Progenitor cell of endocrine pancreas (in vitro differentiated cells): ENCODE measurements around the gene PIP5K1C. TPM values are rescaled to one million over a fixed set of nuclear protein-coding genes. Genes with fewer than 3 reads are reported as not detected.
"Not testable (repeated sequence)": the region's sequence is repeated elsewhere in the genome, so short reads cannot be mapped to it uniquely, and the experiment has no call there.

Source experiments
- DNase-seq: peaks from one replicate; pipeline ENCODE4 v3.0.0; 2021; ENCODE audit warnings: low spot score; ENCODE audit not compliant: unreplicated experiment
- H3K27ac Mint-ChIP-seq: 2 replicates; pipeline ENCODE4 v1.8.0; 2021; ENCODE audit warnings: mild to moderate bottlenecking, moderate library complexity, mixed read lengths
- H3K27me3 Mint-ChIP-seq: 2 replicates; pipeline ENCODE4 v1.8.0; 2021; ENCODE audit warnings: mixed read lengths
- H3K36me3 Mint-ChIP-seq: 2 replicates; pipeline ENCODE4 v1.8.0; 2022; ENCODE audit warnings: mixed read lengths; ENCODE audit not compliant: insufficient read depth
- H3K4me1 Mint-ChIP-seq: 2 replicates; pipeline ENCODE4 v1.8.0; 2021; ENCODE audit warnings: low read depth, mixed read lengths
- H3K4me3 Mint-ChIP-seq: 2 replicates; pipeline ENCODE4 v1.8.0; 2021; ENCODE audit warnings: low read depth, mild to moderate bottlenecking, moderate library complexity, mixed read lengths
- H3K9me3 Mint-ChIP-seq: 2 replicates; pipeline ENCODE4 v1.8.0; 2021; ENCODE audit warnings: low read depth, mixed read lengths
- CTCF ChIP-seq: fragments of 200-600 bp; sonication (generic); IDR thresholded peaks from one replicate; pipeline ENCODE4 v1.5.0; 2021; ENCODE audit warnings: antibody characterized with exemption, mild to moderate bottlenecking; ENCODE audit not compliant: unreplicated experiment
- total RNA-seq: library from RNA; stranded (reverse); gene quantifications from 2 replicates; pipeline ENCODE4 v1.2.1, GENCODE V29; 2021

Gene PIP5K1C
- total RNA-seq, 1 donor from 2014 or later = 51.7 TPM

DNA sequence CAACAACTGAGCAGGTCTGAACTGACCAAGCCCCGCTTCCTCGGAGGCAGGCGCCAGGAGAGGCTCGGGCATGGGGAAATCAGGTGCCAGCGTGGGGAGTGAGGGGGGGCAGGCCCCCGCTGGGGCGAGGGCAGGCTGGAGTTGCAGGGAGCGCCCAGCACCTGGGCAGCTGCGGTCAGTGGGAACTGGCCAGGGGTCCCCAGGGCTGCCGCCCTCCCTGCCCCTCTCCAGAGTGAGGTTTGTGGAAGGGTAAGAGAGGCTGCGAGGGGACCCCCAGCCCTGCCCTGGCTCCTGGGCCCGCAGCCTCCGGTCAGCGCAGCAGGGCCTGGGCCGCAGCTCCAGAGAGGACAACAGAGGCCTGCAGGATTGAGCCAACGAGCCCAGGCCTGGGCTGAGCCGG, 32.5 kb downstream of the PIP5K1C start:
- Mint-ChIP-seq H3K4me1 (peaks cover 2% of the 10 kb centered on the region), H3K4me3 (no peak overlapping the region), H3K9me3 (no peaks in the 10 kb centered on the region), H3K27me3 (no peaks in the 10 kb centered on the region), H3K27ac (no peak overlapping the region), H3K36me3 (peaks cover 6% of the 10 kb centered on the region)
- TF ChIP-seq CTCF = no peak
- no peak for DNase-seq

DNA sequence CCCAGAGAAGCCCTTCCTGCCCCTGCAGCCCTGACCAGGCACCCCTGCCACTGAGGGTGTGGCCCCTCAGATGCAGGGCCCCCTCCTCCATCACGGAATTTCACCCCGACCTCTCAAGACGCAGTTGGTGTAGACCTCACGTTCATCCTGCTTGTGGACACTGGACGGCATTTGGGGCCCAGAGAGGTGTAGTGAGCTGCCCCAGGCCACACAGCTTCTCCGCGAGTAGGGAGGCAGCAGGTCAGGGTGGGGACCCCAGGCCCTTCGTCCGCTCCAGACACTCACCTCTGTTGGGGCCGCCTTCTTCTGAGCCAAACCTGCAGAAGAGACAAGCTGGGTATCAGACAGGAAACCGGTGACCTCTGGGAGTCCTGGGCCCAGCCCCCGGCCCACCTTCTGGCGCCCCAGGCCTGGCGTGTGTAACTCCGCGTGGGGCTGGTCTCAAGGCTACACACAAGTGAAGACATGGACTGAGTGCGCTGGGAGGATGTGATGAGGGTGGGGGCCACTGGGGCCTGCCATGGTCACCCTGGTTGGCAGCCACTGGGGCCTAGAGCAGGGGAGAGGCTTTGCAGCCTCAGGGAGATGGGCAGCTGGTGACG, 33.1 kb downstream of the PIP5K1C start:
- TF ChIP-seq CTCF = no peak
- Mint-ChIP-seq H3K27me3 (no peaks in the 10 kb centered on the region), H3K4me3 (no peak overlapping the region), H3K9me3 (no peaks in the 10 kb centered on the region), H3K36me3 (peaks cover 6% of the 10 kb centered on the region), H3K4me1 (peaks cover 2% of the 10 kb centered on the region), H3K27ac (peak overlapping the region; percentile 49)
- DNase-seq = no peak

DNA sequence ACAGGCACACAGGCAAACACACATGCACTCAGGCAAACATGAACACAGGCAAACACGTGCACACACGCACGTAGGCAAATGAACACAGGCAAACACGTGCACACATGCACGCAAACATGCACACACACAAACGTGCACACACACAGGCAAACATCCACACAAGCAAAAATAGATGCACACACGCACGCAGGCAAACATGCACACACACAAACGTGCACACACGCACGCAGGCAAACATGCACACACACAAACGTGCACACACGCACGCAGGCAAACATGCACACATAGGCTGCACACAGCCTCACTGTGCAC, 33.8 kb downstream of the PIP5K1C start:
- not testable (repeated sequence) for H3K27ac Mint-ChIP-seq, H3K9me3 Mint-ChIP-seq, H3K4me1 Mint-ChIP-seq, DNase-seq, H3K4me3 Mint-ChIP-seq, H3K36me3 Mint-ChIP-seq, H3K27me3 Mint-ChIP-seq

DNA sequence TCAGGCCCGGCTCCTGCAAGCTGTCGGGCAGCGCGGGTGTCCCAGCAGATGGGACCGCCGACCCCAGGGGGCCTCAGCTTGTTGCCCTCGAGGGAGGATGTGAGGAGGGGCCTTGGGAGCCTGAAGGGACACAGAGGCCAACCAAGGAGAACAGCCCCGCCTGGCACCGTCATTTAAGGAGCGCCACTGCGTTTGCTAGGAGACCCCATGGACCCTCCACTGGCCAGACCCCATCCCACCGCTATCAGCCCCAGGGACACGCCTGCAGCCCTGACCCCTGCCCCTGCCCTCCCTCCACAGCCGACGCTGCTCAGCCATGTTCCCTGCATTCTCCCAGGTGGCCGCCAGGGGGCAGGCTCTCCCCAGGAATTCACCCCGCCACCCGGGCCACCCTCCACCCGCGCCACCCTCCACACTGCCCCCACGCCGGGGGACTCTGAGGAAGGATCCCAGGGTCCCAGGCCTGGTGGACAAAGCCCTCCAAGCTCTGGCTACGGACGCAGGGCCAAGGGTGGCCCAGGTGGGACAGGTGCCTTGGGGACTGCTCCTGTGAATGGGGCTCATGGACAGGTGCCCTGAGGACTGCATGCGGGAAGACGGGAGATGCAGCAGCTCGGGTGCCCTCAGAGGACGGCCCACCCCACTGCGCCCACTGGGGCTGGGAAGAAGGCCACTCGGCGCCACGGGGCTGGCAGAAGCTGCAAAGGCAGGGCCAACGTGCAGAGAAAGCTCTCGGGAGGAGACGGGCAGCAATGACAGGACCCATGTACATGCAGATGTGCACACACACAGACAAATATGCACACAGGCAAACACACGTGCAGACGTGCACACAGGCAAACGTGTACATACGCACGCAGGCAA, 34.4 kb downstream of the PIP5K1C start:
- Mint-ChIP-seq H3K27me3 (no peaks in the 10 kb centered on the region), H3K36me3 (peaks cover 11% of the 10 kb centered on the region), H3K4me1 (peaks cover 2% of the 10 kb centered on the region), H3K27ac (no peak overlapping the region), H3K4me3 (no peak overlapping the region), H3K9me3 (no peaks in the 10 kb centered on the region)
- peak; percentile 96 for TF ChIP-seq CTCF
- peak; percentile 76 for DNase-seq

GRCh38 chr19:3664879-3665642, 35.2 kb downstream of the PIP5K1C start:
- no peaks in the 10 kb centered on the region for H3K27me3 Mint-ChIP-seq
- H3K36me3 Mint-ChIP-seq = peaks cover 13% of the 10 kb centered on the region
- no peak for TF ChIP-seq CTCF
- DNase-seq = no peak
- H3K4me1 Mint-ChIP-seq = no peaks in the 10 kb centered on the region
- no peaks in the 10 kb centered on the region for H3K9me3 Mint-ChIP-seq
- H3K4me3 Mint-ChIP-seq = no peak overlapping the region
- no peak overlapping the region for H3K27ac Mint-ChIP-seq
